ENCODE measurements around the gene DHFR.

Gene DHFR

GRCh38 chr5:80656425-80656824, 1.6 kb upstream of the DHFR start:
- in situ Hi-C loops (cut with MboI; ENCODE audit: low sequenced_read_pairs), result no loop called here

- in situ Hi-C loops (cut with MboI; ENCODE audit: low sequenced_read_pairs), result no loop called here
Observed at GRCh38 chr5:80655231-80655774, 520 bp upstream of the DHFR start.

- in situ Hi-C loops (cut with MboI; ENCODE audit: low sequenced_read_pairs), result no loop called here
Observed at GRCh38 chr5:80654054-80654390, 761 bp downstream of the DHFR start.

GRCh38 chr5:80653502-80653901, 1.3 kb downstream of the DHFR start:
- in situ Hi-C loops (cut with MboI; ENCODE audit: low sequenced_read_pairs), result no loop called here

- in situ Hi-C loops (cut with MboI; ENCODE audit: low sequenced_read_pairs), result no loop called here
Observed at GRCh38 chr5:80646926-80647325, 7.9 kb downstream of the DHFR start.

GRCh38 chr5:80644900-80645299, 9.9 kb downstream of the DHFR start:
- in situ Hi-C loops (cut with MboI; ENCODE audit: low sequenced_read_pairs), result no loop called here

- in situ Hi-C loops (cut with MboI; ENCODE audit: low sequenced_read_pairs), result no loop called here
Observed at GRCh38 chr5:80641353-80641752, 13.4 kb downstream of the DHFR start.

GRCh38 chr5:80634193-80634592, 20.6 kb downstream of the DHFR start:
- in situ Hi-C loops (cut with MboI; ENCODE audit: low sequenced_read_pairs), result no loop called here

- in situ Hi-C loops (cut with MboI; ENCODE audit: low sequenced_read_pairs), result no loop called here
Observed at GRCh38 chr5:80632700-80633099, 22.1 kb downstream of the DHFR start.

- in situ Hi-C loops (cut with MboI; ENCODE audit: low sequenced_read_pairs), result no loop called here
Observed at GRCh38 chr5:80631278-80632259, 23.2 kb downstream of the DHFR start.

GRCh38 chr5:80629281-80629680, 25.5 kb downstream of the DHFR start:
- in situ Hi-C loops (cut with MboI; ENCODE audit: low sequenced_read_pairs), result no loop called here

GRCh38 chr5:80625230-80625629, 29.6 kb downstream of the DHFR start:
- in situ Hi-C loops (cut with MboI; ENCODE audit: low sequenced_read_pairs), result no loop called here

- in situ Hi-C loops (cut with MboI; ENCODE audit: low sequenced_read_pairs), result no loop called here
Observed at GRCh38 chr5:80623999-80624398, 30.8 kb downstream of the DHFR start.

- in situ Hi-C loops (cut with MboI; ENCODE audit: low sequenced_read_pairs), result no loop called here
Observed at GRCh38 chr5:80622756-80623155, 32.0 kb downstream of the DHFR start.

- in situ Hi-C loops (cut with MboI; ENCODE audit: low sequenced_read_pairs), result no loop called here
Observed at GRCh38 chr5:80620211-80620610, 34.6 kb downstream of the DHFR start.

GRCh38 chr5:80619086-80619485, 35.7 kb downstream of the DHFR start:
- in situ Hi-C loops (cut with MboI; ENCODE audit: low sequenced_read_pairs), result no loop called here

- in situ Hi-C loops (cut with MboI; ENCODE audit: low sequenced_read_pairs), result no loop called here
Observed at GRCh38 chr5:80618438-80618837, 36.3 kb downstream of the DHFR start.

- in situ Hi-C loops (cut with MboI; ENCODE audit: low sequenced_read_pairs), result no loop called here
Observed at GRCh38 chr5:80615266-80615914, 39.4 kb downstream of the DHFR start.

- in situ Hi-C loops (cut with MboI; ENCODE audit: low sequenced_read_pairs), result no loop called here
Observed at GRCh38 chr5:80609692-80610091, 45.1 kb downstream of the DHFR start.

GRCh38 chr5:80608731-80609130, 46.1 kb downstream of the DHFR start:
- in situ Hi-C loops (cut with MboI; ENCODE audit: low sequenced_read_pairs), result no loop called here

- in situ Hi-C loops (cut with MboI; ENCODE audit: low sequenced_read_pairs), result no loop called here
Observed at GRCh38 chr5:80607832-80608231, 47.0 kb downstream of the DHFR start.

GRCh38 chr5:80607343-80607742, 47.4 kb downstream of the DHFR start:
- in situ Hi-C loops (cut with MboI; ENCODE audit: low sequenced_read_pairs), result no loop called here

All from HL-60/S4 treated with phorbol 12-myristate 13-acetate at 8.2 ng/mL for 4 days and 3 days (cell line).